Measurements from ENCODE around the gene MPO.

The MPO gene

DNA sequence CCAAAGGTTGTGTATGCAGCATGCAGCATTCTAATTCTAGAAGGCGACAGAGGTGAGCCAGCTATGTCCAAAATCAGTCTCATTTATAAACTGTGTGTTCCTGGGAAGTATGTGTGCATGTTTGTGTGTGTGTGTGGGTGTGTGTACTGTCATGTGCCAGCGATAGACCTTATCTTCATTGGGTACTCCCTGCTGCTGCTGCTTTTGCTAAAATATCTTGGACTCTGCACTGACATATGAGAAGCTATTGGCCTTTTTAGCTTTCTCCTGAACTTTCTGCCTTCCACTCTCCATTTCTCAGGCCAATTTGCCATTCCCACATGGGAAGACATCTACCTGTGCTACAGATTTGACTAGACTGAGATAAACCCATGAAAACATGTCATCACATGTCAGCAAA is 44.3 kb downstream of the MPO start:
- no peak for DNase-seq (ENCODE audit: low read depth in 2 of 2)

DNA sequence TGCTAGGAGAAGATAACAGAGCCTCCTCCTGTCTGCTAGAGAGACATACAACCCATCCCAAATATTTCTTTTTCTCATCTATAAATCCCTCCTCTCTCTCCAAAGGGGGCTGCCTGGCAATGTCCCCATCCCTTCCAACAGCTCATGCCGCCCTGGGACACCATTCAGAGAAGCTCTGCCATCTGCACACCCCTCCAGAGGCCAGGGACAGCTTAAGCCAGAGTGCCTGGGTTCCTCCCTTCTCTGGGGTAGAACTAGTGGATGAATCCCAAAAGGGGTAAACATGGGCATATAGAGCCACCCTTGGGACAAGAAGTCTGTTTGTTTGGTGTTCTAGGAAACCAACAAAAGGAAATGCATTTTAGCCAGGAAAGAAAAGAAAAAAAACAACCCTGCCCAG is 44.9 kb downstream of the MPO start:
- no peak for DNase-seq (ENCODE audit: low read depth in 2 of 2)

DNA sequence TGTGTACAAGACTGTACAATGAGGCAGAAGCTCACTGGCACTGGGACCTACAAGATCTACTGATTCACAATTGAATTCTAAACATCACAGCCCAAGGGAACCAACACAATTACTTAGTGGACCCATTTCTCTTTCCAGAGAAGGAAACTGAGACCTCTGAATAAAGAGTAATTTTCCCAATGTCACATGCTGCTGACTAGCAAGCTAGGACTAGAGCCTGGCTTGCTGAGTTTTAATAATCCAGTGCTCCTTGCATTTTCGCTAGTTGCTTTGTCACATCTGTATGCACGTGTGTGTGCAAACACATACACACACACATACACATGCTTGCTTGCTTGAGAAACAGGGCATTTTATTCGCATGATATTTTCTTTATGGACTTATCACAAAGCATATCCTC is 46.2 kb downstream of the MPO start:
- no peak for DNase-seq (ENCODE audit: low read depth in 2 of 2)

GRCh38 chr17:58233543-58233942 is 47.2 kb downstream of the MPO start:
- DNase-seq (ENCODE audit: low read depth in 2 of 2): no peak

GRCh38 chr17:58232707-58233156 is 48.0 kb downstream of the MPO start:
- peak in 1 of 2 donors; percentile 31 for DNase-seq (ENCODE audit: low read depth in 2 of 2)

GRCh38 chr17:58231641-58232040 is 49.1 kb downstream of the MPO start:
- DNase-seq (ENCODE audit: low read depth in 2 of 2): no peak

- DNase-seq (ENCODE audit: low read depth in 2 of 2): no peak
Observed at GRCh38 chr17:58229881-58230280, 50.9 kb downstream of the MPO start.

DNA sequence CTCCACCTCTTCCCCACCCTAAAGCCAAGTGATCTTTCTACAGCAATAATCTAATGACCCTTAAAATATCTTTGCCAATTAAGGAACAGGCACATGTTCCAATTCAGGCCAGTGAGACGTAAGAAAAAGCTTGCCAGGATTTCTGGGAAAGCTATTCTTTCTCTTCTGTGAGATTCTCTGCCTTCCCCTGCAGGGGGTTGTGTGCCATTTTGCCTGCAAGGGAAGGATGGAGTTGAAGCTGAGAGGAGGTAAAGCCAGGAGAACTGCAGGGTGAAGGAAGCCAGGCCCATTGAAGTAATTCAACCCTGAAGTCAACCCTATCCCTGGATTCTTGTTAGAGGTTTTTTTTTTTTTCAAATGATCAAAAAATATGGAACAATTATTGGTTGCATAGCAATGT is 51.4 kb downstream of the MPO start:
- DNase-seq (ENCODE audit: low read depth in 2 of 2): no peak

- DNase-seq (ENCODE audit: low read depth in 2 of 2): no peak
Observed at GRCh38 chr17:58228679-58229078, 52.1 kb downstream of the MPO start.

- DNase-seq (ENCODE audit: low read depth in 2 of 2): no peak
Observed at GRCh38 chr17:58227733-58228132, 53.0 kb downstream of the MPO start.

DNA sequence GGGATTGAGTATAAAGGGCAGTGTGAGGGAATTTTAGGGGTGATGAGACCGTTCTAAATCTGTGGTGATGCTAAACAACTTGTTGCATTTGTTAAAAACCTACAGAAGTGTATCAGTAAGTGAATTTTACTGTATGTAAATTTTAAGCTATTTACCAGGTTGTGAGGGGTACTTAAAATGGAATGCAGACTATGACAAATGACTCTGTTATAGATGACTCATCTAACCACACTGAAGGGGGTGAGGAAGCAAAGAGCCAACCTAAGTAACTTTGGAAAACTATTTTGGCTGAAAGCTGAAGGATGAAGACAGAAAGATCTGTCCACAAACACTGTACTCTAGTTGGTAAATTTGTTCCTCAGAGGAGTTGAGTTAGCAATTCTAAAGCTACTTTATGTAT is 56.4 kb downstream of the MPO start:
- no peak for DNase-seq (ENCODE audit: low read depth in 2 of 2)

All from stimulated activated CD4-positive, alpha-beta T cell treated with anti-CD3 and anti-CD28 coated beads, Interleukin-4, amount 100 ng/mL, for 48 hours (primary cell).